Measurements from ENCODE around the gene PLAC9.
"Not testable (repeated sequence)": the region's sequence is repeated elsewhere in the genome, so short reads cannot be mapped to it uniquely, and the experiment has no call there.

The PLAC9 gene

DNA sequence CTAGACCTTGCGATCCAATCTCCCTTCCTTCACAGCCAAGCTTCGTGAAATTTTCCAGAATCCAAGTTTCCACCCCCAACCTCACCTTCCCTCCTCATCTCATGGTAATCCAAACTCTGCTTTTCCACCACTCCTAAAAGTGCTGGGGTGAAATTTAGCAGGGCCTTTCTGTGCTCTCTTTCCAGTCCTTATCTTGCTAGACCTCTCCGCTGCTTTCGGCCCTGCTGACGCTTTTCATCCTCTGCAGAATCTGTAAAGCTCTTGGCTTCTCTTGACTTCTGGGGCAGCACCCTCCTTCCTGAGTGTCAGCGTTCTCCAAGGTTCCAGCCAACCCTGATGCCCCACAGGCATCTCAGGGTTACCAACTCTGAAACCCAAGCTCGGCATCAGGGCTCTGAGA, 7.7 kb downstream of the PLAC9 start:
- DNase-seq = no peak

DNA sequence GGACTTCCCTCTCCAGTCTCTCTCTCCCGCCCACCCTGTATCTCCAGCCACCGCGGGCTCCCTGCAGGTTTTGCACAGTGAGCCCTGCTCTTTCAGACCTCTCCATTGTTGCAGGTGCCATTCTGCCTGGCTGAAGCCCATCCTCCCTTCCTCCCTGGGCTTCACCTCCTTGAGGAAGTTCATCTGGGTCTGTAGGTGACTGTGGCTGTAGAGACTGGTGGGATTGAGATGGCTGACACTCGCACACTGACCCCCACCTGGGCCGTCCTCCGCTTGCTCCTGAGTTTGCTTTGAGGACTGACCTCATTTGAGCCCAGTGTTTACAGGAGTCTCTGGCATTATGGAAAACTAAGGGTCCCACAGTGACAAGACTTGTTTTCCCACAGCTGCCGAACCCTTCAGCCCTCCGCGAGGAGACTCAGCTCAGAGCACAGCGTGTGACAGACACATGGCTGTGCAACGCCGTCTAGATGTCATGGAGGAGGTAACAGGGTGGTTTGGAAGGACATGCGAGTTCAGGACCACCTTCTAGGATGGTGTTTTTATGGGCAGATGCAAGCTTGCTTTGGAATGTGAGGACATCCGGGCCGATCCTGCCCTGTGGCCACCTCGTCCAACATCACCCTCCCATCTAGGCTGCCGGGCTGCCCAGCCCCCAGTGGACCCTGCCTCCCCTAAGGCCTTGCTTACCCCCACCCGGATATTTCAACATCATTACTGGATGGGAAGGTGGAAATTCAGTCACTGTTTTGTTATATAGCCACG, 9.3 kb downstream of the PLAC9 start:
- DNase-seq = no peak

DNA sequence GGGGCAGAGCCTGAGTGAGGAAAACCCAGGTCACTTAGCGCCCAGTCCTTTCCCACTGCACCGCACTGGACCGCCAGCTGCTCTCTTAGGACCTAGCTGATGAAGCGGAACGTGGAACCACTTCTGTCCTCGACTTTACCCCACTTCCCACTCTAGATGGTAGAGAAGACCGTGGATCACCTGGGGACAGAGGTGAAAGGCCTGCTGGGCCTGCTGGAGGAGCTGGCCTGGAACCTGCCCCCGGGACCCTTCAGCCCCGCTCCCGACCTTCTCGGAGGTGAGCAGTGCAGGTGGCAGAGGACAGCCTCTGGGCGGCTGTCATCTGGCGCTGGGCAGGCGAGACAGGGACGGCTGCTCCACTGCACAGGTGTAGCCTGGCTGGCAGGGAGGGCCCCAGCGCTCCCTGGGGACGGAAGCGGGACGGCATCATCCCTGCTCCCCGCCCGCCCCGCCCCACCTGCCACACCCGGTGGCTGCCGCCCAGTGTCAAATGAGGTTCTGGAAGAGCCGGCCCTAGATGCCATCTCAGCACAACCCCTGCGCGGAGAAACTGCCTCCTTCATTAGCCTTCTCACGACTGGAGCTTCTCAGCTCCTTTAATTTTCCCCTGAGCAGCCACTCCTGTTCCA, 11.7 kb downstream of the PLAC9 start:
- peak; percentile 46 for DNase-seq

DNA sequence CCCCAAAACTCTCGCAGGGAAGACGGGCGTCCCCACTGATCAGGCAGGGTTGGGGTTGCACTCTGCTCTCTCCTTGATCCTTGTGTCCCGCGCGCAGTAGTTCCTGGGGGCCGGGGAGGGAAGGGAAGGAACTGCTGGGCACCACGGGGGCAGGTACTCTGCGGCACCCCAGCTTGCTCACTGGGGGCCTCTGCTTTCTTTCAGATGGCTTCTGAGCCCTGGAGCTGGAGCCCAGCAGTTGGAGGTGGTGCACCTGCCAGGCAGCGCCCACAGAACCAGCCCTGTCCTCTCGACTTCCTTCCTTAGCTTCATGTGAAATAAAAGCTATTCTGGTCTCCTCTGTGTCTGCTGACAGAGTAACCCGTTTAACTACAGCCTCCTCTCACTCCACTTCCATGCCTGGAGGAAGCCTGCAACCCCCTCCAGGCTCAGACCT, 12.2 kb downstream of the PLAC9 start:
- peak; percentile 28 for DNase-seq

DNA sequence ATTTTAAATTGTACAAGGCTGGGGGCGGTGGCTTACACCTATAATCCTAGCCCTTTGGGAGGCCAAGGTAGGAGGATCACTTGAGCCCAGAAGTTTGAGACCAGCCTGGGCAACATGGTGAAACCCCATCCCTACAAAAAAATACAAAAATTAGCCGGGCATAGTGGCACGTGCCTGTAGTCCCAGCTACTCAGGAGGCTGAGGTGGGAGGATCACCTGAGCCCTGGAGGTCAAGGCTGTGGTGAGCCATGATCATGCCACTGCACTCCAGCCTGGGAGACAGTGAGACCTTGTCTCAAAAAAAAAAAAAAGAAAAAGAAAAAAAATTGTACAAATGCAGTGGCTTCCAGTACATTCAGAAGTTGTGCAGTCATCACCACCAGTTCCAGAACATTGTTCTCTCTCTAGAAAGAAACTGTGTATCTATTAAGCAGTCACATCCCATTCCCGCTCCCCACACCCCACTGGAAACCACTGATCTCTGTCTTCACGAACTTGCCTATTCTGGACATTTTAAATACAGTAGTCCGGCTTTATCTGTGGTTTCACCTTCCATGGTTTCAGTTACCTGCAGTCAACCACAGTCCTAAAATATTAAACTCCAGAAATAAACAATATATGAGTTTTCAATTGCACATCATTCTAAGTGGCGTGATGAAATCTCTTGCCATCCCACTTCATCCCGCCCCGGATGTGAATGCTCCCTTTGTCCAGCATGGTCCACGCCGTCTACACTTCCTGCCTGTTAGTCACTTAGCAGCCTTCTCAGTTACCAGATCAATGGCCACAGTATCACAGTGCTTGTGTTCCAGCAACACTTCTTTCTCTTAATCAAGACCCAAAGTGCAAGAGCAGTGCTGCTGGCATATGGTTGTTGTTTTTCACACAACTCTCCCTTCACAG, 13.1 kb downstream of the PLAC9 start:
- DNase-seq = not testable (repeated sequence)

DNA sequence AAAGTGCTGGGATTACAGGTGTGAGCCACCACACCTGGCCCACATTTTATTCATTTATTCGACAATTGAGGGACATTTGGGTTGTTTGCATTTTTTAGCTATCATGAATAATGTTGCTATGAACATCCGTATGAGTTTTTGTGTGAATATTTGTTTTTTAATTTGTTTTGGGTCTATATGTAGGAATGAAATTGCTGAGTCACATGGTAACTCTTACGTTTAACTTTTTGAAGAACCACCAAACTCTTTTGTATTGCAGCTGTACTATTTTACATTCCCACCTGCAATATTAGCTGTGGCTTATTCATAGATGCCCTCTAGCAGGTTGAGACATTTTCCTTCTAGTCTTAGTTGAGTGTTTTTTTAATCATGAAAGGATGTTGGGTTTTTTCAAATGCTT, 14.4 kb downstream of the PLAC9 start:
- DNase-seq = no peak

DNA sequence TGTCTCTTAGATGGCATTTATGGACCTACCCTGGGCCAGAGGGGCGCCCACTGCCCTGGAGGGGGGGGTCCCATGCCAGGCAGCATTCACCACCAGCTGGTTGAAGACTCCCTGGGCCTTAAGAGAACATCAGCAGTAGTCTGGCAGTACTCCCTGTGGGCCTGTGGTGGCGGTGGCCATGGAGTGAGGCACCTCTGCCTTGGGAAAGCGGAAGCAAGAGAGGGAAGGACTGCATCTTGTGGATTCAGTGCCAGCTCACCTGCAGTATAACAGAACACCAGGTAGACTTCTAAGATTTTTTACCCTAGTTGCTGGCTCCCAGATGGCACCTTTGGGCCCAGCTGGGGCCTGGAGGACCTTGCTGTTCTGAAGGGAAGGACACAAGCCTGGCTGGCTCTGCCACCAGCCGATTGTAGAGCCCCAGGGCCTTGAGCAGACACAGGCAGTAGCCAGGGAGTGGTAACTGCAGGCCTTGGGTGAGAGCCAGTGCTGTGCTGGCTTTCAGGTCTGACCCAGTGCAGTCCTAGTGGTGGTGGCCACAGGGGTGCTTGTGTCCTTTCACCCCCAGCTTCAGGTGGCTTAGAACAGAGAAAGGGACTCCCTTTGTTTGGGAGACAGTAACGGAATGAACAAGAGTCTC, 15.8 kb downstream of the PLAC9 start:
- no peak for DNase-seq

DNA sequence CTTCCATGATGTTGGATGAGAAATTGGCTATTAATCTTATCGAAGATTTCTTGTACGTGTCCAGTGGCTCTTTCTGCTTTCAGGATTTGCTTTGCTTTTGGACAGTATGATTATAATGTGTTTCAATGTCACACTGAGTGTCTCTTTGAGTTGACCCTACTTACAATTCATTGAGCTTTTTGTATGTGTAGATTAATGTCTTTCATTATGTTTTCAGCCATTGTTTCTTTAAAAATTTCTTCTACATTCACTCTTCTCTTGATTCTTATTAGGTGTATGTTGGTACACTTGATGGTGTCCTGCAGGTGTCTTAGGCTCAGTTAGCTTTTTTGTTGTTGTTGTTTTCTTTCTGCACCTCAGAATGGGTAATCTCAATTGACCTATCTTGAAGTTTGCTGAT, 16.6 kb downstream of the PLAC9 start:
- DNase-seq = no peak

DNA sequence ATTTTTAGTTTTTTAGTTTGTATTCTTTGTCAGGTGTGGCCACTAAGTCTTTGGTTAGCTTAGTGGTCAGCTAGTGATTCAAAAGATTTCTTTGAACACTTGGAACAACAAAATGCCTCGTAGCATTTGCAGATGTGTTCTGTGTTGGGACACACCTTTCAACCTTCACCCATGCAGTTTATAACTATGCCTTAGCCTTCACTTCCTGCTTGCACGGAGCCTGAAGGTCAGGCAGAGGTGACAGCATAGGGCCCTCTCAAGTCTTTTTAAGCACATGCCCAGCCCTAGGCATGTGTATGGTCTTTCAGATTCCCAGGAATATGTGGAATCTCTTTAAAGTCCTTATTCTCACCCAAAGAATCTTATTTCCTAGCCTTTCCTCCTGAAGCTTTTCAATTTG, 17.6 kb downstream of the PLAC9 start:
- DNase-seq = no peak

DNA sequence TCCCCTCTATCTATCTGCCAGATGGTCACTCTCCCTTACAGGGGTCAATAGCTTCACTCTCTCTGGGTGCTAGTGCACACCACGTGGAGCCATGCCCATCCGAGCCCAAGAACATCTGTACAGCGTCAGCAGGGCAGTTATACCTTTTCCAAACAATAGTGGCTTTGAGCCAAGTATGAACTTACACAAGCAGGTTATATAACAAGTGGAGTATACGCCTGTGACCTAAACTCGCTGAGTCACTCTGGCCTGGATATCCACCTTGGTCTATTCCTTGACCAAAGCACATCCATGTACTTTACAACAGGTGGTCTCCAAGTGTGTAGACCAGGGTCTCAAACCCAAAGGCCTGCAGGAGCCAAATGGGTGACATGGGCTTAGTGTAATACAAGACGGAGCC, 20.3 kb downstream of the PLAC9 start:
- DNase-seq = no peak

DNA sequence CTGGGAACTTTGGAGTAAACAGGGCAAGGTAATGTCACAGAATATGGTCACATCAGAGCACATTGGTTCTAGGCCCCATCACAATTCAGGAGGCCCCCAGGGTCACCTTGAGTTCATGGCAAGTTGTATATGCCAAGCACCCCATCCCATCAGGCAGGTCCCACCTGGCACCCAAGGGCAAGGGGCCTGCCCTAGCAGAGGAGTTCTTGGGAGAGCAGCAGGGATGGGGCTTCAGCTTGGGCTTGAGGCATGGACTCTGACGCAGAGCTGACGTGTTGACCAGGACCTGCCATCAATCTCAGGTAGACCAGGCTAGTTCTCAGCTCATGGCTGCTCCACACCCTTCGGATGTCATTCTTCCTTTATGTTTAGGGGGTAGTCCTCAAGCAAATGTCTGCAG, 20.9 kb downstream of the PLAC9 start:
- no peak for DNase-seq

DNA sequence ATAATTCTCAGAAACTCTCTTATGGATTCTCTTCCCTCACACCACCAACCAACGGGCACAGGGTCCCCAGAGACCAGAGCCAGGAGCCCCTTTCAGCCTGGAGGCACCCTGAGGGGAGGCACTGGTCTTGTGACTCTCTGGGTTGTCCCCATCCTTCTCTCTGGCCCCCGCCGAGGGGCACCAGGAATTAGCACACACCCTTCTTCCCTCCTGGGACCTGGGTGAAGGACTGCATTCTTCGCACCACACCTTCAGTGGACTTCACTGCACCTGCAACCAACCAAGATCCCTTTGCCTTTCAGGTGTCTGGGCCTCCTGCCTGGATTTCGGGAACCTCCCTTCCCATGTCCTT, 22.1 kb downstream of the PLAC9 start:
- no peak for DNase-seq

DNA sequence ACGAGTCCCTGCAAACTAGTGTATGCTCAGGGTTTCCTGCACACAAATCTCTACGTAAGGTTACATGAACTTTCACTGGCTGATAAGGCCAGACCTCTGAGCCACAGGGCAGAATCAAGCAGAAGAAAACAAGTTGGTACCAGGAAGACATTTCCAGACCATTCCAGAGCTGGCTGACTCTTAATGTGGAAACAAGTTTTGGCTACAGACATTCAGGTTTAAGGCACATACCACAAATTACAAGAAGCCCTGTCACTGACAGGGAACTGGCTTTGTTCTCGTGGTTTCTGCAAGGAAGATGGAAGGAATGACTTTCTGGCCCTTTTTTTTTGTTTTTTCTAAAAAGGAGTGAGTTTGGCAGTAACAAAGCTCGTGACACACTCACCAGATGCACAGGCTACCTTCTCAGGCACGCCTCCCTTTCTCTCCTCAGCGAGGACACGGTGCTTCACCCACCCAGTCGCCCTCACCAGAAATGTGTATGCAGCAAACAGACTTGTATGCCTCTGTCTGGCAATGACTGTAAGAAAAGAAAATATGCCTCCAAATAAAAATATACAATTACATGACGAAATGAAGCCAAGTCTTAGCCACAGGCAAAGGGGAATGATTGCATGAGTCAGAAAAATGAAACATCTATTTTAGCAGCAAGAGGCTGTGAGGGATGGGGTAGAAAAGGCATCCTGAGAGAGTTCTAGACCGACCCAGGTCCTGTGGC, 22.6 kb downstream of the PLAC9 start:
- DNase-seq = no peak

DNA sequence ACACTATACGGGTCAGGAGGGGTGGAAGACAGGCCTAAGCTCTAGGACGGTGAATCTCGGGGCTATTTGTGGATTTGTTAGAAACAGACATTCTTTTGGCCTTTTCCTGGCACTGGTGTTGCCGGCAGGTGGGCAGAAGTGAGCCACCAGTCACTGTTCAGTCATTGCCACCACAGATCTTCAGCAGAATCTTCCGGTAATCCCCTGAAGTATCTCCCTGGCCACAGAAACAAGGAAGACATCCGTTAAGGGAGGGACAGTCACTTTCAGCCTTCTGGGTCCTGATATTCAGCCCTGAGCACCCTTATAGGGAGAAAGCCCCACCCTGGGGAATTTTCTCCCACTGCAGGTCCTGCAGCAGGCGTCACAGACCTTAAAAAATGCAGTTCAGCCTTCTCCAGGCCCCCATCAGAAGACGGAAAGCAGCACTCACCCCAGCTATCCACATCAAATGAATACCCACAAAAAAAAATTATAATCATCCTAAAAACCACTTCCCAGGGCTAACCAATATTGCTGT, 23.2 kb downstream of the PLAC9 start:
- DNase-seq = no peak

DNA sequence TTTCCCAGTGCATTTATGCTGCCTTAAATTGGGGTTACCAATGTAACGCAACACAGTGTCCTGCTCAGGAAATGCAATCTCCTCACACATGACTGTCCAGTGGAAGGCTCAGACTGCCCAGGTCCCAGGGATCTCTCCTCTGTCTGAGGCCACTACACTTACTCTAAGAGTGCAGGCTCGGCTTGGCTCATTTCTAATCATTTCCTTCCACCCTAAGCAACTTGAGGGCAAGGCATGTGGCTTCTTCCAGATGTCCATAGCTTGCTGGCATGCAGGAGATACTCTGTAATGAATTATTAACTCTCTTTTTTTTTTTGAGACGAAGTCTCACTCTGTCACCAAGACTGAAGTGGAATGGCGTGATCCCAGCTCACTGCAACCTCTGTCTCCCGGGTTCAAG, 23.7 kb downstream of the PLAC9 start:
- DNase-seq = no peak

DNA sequence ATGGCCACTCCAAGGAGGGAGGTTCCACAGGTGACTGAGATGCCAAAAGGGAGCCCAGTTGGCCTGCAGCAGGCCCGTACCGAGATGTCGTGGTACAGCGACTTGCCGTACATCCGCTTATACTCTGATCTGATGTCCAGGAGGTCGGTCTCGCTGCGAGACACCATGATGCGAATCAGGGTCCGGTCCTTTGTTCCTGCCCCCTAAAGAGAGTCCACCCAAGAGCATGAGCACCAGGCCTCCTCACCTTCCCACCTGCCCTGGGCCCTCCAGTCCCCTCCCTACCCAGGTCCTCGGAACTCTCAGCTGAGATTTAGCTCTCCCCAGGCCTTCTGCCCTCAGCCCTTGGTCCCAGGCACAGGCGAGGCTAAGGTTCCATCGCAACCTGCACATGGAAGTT, 25.0 kb downstream of the PLAC9 start:
- DNase-seq = no peak

DNA sequence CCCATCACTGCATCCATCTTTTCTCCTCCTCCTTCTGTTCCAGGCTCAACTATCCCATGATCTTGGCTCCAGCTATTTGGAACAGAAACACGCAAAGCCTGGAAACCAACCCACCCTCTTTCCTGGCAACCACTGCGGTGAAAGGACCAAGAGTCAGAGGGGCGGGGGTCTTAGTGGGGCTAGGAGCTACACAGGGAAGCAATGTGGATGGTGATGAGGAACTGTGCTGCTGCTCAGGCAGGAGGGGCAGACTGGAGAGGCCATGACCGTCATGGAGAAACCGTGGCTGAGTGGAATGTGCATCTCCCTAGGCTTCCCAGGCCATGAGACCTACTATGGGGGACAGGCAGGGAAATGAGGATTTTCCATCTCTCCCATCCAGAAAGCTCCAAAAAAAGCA, 25.6 kb downstream of the PLAC9 start:
- no peak for DNase-seq

DNA sequence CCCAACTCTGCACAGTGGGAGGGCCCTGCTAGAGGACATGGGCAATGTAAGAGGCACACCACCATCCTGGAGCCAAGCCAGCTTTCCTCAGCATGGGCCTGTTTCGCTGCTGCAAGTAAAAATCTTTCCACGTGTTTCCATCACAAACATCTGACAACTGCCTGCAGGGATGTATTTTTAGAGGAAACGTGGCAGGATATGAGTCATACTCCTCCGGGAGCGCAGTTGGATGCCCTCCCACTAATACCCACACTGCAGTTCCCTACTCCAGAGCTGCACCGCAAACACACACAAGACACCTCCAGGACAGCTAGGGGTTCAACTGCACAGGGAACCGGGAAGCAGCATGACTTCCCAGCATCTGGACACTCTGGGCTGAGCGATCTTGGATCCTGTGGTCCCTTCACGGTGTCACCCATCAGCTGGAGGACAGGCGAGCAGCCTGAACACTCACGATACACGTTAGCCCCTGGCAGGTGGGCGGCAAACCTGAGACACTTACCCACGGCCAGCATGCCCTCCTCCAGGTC, 26.1 kb downstream of the PLAC9 start:
- no peak for DNase-seq

DNA sequence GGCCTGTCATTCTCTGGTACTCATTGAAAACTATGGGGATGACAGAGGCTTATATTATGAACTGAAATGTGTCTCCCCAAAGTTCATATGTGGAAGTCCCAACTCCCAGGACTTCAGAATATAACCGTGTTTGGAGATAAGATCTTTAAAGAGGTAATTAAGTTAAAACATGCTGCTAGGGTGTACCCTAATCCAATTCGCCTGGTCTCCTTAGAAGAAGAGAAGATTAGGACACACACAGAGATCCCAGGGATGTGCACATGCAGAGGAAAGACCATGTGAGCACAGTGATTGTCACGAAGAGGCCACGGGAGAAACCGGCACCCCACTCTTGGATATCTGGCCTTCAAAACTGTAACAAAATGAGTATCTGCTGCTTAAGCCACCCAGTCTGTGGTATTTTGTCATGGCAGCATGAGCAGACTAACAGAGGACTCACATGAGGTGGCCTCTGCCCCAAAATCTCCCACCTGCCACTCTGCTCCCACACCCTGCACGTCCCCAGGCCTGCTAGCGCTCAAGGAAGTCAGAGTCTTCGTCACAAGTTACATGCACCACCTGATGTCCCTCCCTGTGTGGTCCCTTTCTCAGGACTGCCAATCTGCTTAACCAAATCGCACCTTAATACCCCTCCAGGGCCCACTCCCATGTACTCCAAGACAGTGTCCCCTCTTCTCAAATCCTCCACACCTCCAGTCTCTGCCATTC, 26.8 kb downstream of the PLAC9 start:
- DNase-seq = no peak

DNA sequence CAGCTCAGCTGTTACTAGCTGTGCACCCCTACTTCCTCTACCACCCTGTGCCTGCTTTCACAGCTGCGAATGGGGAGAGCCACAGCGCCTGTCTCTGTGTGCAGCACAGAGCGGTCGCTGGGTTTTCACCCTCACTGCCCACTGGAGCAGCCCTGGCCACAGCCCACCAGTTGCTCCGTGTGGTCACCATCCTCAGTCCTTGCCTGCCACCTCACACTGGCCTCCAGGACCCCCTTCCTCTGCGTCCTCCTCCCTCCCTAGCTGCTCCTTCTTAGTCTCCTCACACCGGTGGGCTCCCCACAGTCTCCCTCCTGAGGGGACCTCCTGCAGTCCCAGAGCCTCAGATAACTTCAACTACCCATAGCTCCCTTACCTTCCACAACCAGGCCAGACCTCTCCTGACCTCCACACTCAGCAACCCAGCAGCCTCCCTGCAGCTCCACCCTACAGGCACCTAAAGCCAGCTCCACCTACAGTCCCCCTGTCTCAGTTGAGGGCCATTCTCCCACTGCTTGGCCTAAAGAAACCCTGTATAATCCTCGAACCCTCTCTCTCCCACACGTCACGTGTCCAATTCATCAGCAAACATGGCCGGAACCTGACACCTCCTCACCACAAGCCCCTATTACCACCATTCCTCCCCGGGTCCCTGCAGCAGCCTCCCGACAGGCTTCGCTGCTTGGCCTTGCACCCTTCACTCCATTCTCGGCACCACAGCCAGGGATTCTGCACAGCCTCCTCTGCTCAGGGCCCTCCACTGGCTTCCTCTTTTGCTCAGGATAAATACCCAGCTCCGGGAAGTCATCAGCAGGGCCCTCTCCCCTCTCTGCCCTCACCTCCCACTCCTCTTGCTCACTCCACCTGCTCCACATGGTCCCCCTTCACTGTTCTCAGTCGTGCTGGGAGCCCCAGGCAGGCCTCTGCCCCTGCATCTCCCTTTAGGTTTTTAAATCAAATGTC, 28.1 kb downstream of the PLAC9 start:
- DNase-seq = no peak
